D341Med (cell line): ENCODE measurements around the gene TTC23.

Source experiments
- DNase-seq: peaks from one replicate; pipeline ENCODE4 v3.0.0; 2012; ENCODE audit warnings: low spot score

The TTC23 gene

GRCh38 chr15:99163271-99164062 lies 85.9 kb downstream of the TTC23 start:
- no peak for DNase-seq

- no peak for DNase-seq
These were observed 90.6 kb downstream of the TTC23 start for GRCh38 chr15:99158626-99159412.

- DNase-seq = no peak
These were observed 91.9 kb downstream of the TTC23 start for GRCh38 chr15:99157456-99157855.

- DNase-seq = peak; percentile 12
These were observed 93.4 kb downstream of the TTC23 start for GRCh38 chr15:99155961-99156443.

GRCh38 chr15:99154271-99154670 lies 95.1 kb downstream of the TTC23 start:
- peak; percentile 45 for DNase-seq

GRCh38 chr15:99153026-99153535 lies 96.3 kb downstream of the TTC23 start:
- no peak for DNase-seq

- no peak for DNase-seq
These were observed 98.2 kb downstream of the TTC23 start for GRCh38 chr15:99151156-99151555.

- no peak for DNase-seq
These were observed 100.0 kb downstream of the TTC23 start for GRCh38 chr15:99149366-99149765.

- no peak for DNase-seq
These were observed 100.5 kb downstream of the TTC23 start for GRCh38 chr15:99148851-99149276.

- no peak for DNase-seq
These were observed 102.7 kb downstream of the TTC23 start for GRCh38 chr15:99146661-99147060.

GRCh38 chr15:99145778-99146177 lies 103.6 kb downstream of the TTC23 start:
- no peak for DNase-seq

- no peak for DNase-seq
These were observed 104.4 kb downstream of the TTC23 start for GRCh38 chr15:99145005-99145404.

- peak; percentile 6 for DNase-seq
These were observed 105.4 kb downstream of the TTC23 start for GRCh38 chr15:99143655-99144610.

GRCh38 chr15:99143242-99143641 lies 106.1 kb downstream of the TTC23 start:
- DNase-seq = no peak

GRCh38 chr15:99142562-99142961 lies 106.8 kb downstream of the TTC23 start:
- peak; percentile 17 for DNase-seq

GRCh38 chr15:99141943-99142342 lies 107.4 kb downstream of the TTC23 start:
- DNase-seq = peak; percentile 20

GRCh38 chr15:99140590-99140989 lies 108.8 kb downstream of the TTC23 start:
- DNase-seq = no peak

GRCh38 chr15:99139276-99139675 lies 110.1 kb downstream of the TTC23 start:
- no peak for DNase-seq

GRCh38 chr15:99138491-99138982 lies 110.8 kb downstream of the TTC23 start:
- DNase-seq = peak; percentile 26

GRCh38 chr15:99137877-99138276 lies 111.5 kb downstream of the TTC23 start:
- peak; percentile 15 for DNase-seq

GRCh38 chr15:99137111-99137546 lies 112.3 kb downstream of the TTC23 start:
- DNase-seq = peak; percentile 26
